Astrocyte of the spinal cord (primary cell): ENCODE data around the gene RCL1.
A peak's percentile ranks its signal among the peaks of the same experiment; 100 is the strongest.

Experiments
- DNase-seq: peaks from one replicate; pipeline ENCODE4 v3.0.0; 2011; ENCODE audit warnings: low read depth, low spot score
- H3K4me3 ChIP-seq: 2 replicates; pipeline ENCODE4 v1.5.1; 2011; ENCODE audit warnings: low read depth, mild to moderate bottlenecking, low read length, moderate library complexity
- in situ Hi-C: cut with HindIII; loops from 2 replicates; pipeline ENCODE4 v1.10.0; 2017; ENCODE audit warnings: low sequenced_read_pairs
- TF ChIP-seq, protein P1 (sequence below): IDR thresholded peaks from 2 replicates; pipeline ENCODE4 v1.5.1; 2012; ENCODE audit warnings: low read depth, mild to moderate bottlenecking, low read length, inconsistent platforms

The RCL1 gene

DNA sequence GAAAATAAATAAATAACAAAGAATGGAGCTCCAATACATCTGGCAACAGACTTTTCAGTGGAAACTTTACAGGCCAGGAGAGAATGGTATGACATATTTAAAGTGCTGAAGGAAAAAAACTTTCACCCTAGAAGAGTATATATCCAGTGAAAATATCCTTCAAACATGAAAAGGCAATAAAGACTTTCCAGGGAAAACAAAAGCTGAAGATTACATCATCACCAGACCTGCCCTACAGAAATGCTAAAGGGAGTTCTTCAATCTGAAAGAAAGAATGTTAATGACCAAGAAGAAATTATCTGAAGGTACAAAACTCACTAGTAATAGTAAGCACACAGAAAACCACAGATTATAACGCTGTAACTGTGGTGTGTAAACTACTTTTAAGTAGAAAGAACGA is 8.3 kb upstream of the RCL1 start:
- no peak for DNase-seq
- in situ Hi-C loops = no loop called here
- H3K4me3 ChIP-seq = no peak overlapping the region
- TF ChIP-seq, protein P1, sequence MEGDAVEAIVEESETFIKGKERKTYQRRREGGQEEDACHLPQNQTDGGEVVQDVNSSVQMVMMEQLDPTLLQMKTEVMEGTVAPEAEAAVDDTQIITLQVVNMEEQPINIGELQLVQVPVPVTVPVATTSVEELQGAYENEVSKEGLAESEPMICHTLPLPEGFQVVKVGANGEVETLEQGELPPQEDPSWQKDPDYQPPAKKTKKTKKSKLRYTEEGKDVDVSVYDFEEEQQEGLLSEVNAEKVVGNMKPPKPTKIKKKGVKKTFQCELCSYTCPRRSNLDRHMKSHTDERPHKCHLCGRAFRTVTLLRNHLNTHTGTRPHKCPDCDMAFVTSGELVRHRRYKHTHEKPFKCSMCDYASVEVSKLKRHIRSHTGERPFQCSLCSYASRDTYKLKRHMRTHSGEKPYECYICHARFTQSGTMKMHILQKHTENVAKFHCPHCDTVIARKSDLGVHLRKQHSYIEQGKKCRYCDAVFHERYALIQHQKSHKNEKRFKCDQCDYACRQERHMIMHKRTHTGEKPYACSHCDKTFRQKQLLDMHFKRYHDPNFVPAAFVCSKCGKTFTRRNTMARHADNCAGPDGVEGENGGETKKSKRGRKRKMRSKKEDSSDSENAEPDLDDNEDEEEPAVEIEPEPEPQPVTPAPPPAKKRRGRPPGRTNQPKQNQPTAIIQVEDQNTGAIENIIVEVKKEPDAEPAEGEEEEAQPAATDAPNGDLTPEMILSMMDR = no peak

DNA sequence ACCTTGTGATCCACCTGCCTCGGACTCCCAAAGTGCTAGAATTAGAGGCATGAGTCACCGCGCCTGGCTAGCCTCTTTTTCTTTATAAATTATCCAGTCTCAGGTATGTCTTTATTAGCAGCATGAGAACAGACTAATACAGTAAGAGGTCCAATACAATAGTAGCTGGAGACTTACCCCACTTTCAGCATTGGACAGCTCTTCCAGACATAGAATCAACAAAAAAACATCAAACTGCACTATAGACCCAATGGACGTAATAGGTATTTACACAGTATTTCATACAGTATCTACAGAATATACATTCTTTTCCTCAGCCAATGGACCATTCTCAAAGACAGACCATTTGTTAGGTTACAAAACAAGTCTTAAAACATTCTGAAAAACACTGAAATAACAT is 6.1 kb upstream of the RCL1 start:
- no peak overlapping the region for H3K4me3 ChIP-seq
- TF ChIP-seq, protein P1 = no peak
- DNase-seq = no peak
- in situ Hi-C loops = no loop called here

DNA sequence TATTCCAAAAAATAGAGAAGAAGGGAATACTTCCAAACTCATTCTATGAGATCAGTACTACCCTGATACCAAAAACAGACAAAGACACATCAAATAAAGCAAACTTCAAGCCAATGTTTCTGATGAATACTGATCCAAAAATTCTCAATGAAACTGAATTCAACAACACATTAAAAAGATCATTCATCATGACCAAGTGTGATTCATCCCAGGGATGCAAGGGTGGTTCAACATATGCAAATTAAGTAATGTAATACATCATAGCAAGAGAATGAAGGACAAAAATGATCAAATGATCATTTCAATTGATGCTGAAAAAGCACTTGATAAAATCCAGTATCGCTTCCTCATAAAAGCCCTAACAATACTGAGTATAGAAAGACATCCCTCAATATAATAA is 4.9 kb upstream of the RCL1 start:
- TF ChIP-seq, protein P1 = no peak
- H3K4me3 ChIP-seq = no peak overlapping the region
- DNase-seq = no peak
- in situ Hi-C loops = no loop called here

DNA sequence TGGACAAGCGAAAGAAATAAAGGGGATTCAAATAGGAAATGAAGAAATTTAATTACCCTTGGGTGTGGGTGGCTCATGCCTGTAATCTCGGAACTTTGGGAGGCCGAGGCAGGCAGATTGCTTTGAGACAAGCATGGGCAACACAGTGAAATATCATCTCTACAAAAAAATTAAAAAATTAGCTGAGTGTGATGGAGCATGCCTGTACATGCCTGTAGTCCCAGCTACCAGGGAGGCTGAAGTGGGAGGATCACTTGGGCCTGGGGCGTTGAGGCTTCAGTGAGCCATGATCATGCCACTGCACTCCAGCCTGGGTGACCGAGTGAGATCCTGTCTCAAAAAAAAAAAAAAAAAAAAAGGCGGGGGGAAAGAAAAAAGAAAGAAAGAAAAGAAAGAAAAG is 4.0 kb upstream of the RCL1 start:
- in situ Hi-C loops = no loop called here
- DNase-seq = no peak
- TF ChIP-seq, protein P1 = no peak
- no peak overlapping the region for H3K4me3 ChIP-seq

DNA sequence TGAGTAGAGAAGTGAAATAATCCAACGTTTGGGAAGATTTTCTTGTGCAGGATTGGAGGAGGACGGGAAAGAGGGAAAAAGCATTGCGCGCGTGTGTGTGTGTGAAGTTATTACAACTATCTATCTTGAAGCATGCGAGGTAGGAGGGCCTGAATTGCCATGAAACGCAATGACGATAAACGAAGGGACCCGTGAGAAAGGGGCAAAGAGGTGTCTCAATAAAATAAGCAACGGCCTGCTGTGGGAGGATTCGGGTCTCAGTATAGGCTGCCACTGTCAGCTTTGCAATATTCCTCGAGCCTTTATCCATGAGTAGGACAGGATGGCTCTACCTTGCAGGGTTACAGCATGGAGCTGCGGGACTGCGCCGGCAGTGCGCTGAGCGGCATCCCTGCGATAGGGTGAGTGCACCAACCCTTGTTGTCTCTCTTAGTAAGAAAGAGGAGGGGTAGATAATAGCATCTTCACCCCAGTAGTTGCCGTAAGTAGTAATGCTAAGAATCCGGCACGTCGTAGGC is 631 bp upstream of the RCL1 start:
- TF ChIP-seq, protein P1 = no peak
- H3K4me3 ChIP-seq = peak overlapping the region; percentile 72
- DNase-seq = no peak
- in situ Hi-C loops = no loop called here

DNA sequence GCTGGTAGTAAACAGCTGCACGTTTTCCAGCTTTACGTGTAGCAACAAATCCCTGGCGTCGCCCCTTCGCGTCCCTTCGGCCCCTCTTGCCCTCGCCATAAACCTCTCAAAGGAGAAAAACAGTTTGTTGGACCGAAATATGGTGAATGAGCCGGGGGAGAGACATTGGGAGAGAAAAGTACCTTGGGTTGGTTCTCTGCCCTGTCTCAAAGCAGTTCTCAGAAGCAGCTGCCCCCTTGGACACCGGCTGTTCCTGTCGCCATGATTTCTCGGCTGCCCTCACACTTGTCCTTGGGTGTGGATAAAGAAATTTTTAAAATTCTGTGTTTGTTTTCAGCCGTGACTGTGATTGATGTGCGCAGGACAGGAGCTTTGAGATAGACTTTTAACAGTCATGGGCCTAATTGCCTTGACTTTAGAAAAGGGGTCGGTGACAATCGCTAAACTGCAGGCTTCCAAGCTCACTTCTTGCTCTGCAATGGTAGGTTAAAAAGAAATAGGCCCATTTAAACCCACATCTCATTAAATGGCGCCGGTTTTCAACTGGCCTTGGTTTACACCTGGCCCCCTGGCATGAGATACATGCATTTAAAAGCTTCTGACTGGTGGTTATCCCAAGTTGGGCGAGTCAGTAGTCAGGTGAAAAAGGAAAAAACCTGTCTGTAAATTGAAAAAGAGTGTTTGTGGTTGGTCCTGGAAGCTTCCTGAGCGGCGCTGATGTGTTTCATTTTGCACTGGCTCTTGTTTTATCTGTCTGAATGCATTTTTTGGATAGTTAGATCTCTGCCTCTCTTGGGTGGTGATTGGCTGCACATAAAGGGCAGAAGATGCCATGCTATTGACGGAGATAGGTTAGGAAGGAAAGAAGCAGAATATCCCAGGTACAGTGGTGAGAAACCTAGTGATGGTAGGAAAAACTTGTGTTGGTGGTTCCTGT is 983 bp downstream of the RCL1 start:
- peak overlapping the region; percentile 79 for H3K4me3 ChIP-seq
- in situ Hi-C loops = no loop called here
- TF ChIP-seq, protein P1 = no peak
- peak; percentile 22 for DNase-seq
